Fibroblast of lung (primary cell): ENCODE results near the gene TADA2A. TPM values are rescaled to one million over a fixed set of nuclear protein-coding genes. Genes with fewer than 3 reads are reported as not detected.

Experiments used
- DNase-seq, 2 donors: peaks; one replicate each; pipeline versions ENCODE4 v3.0.0 to v3.0.0-alpha.2; 2010; ENCODE audit warnings: low read depth in 2 of 2
- H2AFZ ChIP-seq: 2 replicates; pipeline ENCODE4 v1.5.1; 2012; ENCODE audit warnings: low read length, control low read depth, inconsistent platforms
- H3K27ac ChIP-seq: 2 replicates; pipeline ENCODE4 v1.5.1; 2011; ENCODE audit warnings: low read length, control low read depth; ENCODE audit not compliant: insufficient read depth
- H3K27me3 ChIP-seq: 2 replicates; pipeline ENCODE4 v1.5.1; 2011; ENCODE audit warnings: mild to moderate bottlenecking, low read length; ENCODE audit not compliant: control insufficient read depth, insufficient read depth
- H3K36me3 ChIP-seq: 2 replicates; pipeline ENCODE4 v1.5.1; 2011; ENCODE audit warnings: low read length; ENCODE audit not compliant: control insufficient read depth, insufficient read depth
- H3K4me1 ChIP-seq: 2 replicates; pipeline ENCODE4 v1.5.1; 2011; ENCODE audit warnings: low read length; ENCODE audit not compliant: control insufficient read depth, insufficient read depth; ENCODE audit errors: extremely low read depth
- H3K4me2 ChIP-seq: 2 replicates; pipeline ENCODE4 v1.5.1; 2011; ENCODE audit warnings: low read length, control low read depth; ENCODE audit not compliant: insufficient read depth; ENCODE audit errors: extremely low read depth
- H3K4me3 ChIP-seq, 4 experiments: fragments of 200-600 bp in 1 of 4; sonication (generic) in 1 of 4; replicated peaks in 1 of 4; 2 replicates each; pipeline ENCODE4 v1.5.1; 2011 to 2016; ENCODE audit warnings: low read length in 4 of 4, low read depth in 3 of 4, mild to moderate bottlenecking in 3 of 4, control low read depth in 2 of 4, inconsistent platforms in 1 of 4, mixed read lengths in 1 of 4; ENCODE audit not compliant: insufficient read depth in 1 of 4; ENCODE audit errors: control extremely low read depth in 1 of 4
- H3K79me2 ChIP-seq: 2 replicates; pipeline ENCODE4 v1.5.1; 2012; ENCODE audit warnings: mild to moderate bottlenecking, low read length, inconsistent platforms; ENCODE audit not compliant: control insufficient read depth, insufficient read depth
- H3K9ac ChIP-seq: 2 replicates; pipeline ENCODE4 v1.5.1; 2011; ENCODE audit warnings: mild to moderate bottlenecking, low read length, control low read depth; ENCODE audit not compliant: insufficient read depth
- H3K9me3 ChIP-seq: 2 replicates; pipeline ENCODE4 v1.5.1; 2012; ENCODE audit warnings: low read depth, low read length; ENCODE audit not compliant: control insufficient read depth, insufficient read depth
- H4K20me1 ChIP-seq: 2 replicates; pipeline ENCODE4 v1.5.1; 2011; ENCODE audit warnings: low read length; ENCODE audit not compliant: control insufficient read depth, insufficient read depth; ENCODE audit errors: extremely low read depth
- EZH2 ChIP-seq: IDR thresholded peaks from 2 replicates; pipeline ENCODE4 v1.5.1; 2012; ENCODE audit warnings: low read length, control low read depth, mild to moderate bottlenecking; ENCODE audit errors: missing control alignments
- polyA plus RNA-seq, 2 donors: library from polyadenylated mRNA; depleted of rRNA in 1 of 2; stranded (reverse) in 1 of 2; unstranded in 1 of 2; fragments of >200 nt; gene quantifications; 2 replicates each; pipeline ENCODE4 v1.2.1, GENCODE V29; 2011 to 2012; ENCODE audit warnings: missing spikeins in 1 of 2
- total RNA-seq: library from RNA; depleted of rRNA; stranded (reverse); fragments of >200 nt; gene quantifications from 2 replicates; pipeline ENCODE4 v1.2.1, GENCODE V29; 2014
- TF ChIP-seq, protein P1 (sequence below), 2 donors: IDR thresholded peaks in 1 of 2; conservative IDR thresholded peaks in 1 of 2; 1 replicate in 1 of 2; 2 replicates in 1 of 2; pipeline ENCODE4 v1.5.1; 2011 to 2012; ENCODE audit warnings: low read length in 2 of 2, control low read depth in 1 of 2, inconsistent platforms in 1 of 2, low read depth in 1 of 2, mild to moderate bottlenecking in 1 of 2

TADA2A gene
- total and polyA plus RNA-seq, 2 donors (not counting 1 experiment from before 2014, with no cell fraction given) = 18.7 to 23.9 TPM

DNA sequence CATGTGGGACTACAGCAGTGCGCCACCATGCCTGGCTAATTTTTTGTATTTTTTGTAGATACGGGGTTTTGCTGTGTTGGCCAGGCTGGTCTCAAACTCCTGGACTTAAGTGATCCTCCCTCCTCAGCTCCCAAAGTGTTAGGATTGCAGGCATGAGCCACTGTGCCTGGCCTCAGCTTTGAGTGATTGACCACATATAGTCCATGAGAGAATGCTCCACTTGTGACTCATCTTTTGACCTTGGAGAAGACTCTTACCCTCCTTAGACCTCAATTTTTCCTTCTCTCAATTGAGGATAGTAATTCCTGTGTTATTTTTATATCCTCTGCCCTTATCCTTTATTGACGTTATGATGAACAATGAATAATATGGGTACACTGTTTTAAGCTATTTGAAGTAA is 52.1 kb downstream of the TADA2A start:
- Histone ChIP-seq H3K27ac (no peak overlapping the region), H3K79me2 (no peaks in the 10 kb centered on the region), H3K4me1 (peaks cover 4% of the 10 kb centered on the region), H4K20me1 (no peaks in the 10 kb centered on the region), H3K4me2 (no peak overlapping the region), H2AFZ (no peak overlapping the region), H3K4me3 (no peak overlapping the region), H3K36me3 (no peaks in the 10 kb centered on the region), H3K9me3 (no peaks in the 10 kb centered on the region), H3K27me3 (no peaks in the 10 kb centered on the region), H3K9ac (no peak overlapping the region)
- DNase-seq = peak; percentile 70 to 79
- TF ChIP-seq EZH2 = no peak
- TF ChIP-seq, protein P1, sequence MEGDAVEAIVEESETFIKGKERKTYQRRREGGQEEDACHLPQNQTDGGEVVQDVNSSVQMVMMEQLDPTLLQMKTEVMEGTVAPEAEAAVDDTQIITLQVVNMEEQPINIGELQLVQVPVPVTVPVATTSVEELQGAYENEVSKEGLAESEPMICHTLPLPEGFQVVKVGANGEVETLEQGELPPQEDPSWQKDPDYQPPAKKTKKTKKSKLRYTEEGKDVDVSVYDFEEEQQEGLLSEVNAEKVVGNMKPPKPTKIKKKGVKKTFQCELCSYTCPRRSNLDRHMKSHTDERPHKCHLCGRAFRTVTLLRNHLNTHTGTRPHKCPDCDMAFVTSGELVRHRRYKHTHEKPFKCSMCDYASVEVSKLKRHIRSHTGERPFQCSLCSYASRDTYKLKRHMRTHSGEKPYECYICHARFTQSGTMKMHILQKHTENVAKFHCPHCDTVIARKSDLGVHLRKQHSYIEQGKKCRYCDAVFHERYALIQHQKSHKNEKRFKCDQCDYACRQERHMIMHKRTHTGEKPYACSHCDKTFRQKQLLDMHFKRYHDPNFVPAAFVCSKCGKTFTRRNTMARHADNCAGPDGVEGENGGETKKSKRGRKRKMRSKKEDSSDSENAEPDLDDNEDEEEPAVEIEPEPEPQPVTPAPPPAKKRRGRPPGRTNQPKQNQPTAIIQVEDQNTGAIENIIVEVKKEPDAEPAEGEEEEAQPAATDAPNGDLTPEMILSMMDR (conservative IDR thresholded peaks at IDR 0.05 in 1 of 2, IDR thresholded peaks at IDR 0.05 in 1 of 2; ENCODE audit: low read depth in 1 of 2, low read length in 2 of 2) = no peak

DNA sequence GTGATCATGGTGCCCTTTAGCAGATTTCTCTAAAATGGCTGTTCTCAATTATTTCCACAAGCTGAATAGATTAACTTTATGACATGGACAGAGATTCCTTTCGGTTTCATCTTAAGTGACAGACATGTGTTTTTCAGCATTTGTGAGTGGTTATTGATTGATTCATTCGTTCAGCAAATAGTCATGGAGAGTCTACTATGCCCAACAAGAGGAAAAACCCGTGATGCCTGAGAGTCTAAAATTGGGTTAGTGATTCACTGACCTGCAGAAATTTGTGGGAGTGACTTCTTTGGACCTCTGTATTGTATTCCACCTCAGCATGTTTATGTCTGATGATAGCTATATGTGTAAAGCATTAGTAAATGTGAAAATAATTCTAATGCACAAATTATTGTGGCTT is 55.0 kb downstream of the TADA2A start:
- peaks cover 4% of the 10 kb centered on the region for H3K4me1 ChIP-seq
- H3K36me3 ChIP-seq = no peaks in the 10 kb centered on the region
- no peak overlapping the region for H3K27ac ChIP-seq
- no peaks in the 10 kb centered on the region for H3K27me3 ChIP-seq
- H3K4me3 ChIP-seq = no peak overlapping the region
- no peak overlapping the region for H2AFZ ChIP-seq
- no peak overlapping the region for H3K4me2 ChIP-seq
- no peaks in the 10 kb centered on the region for H4K20me1 ChIP-seq
- H3K79me2 ChIP-seq = no peaks in the 10 kb centered on the region
- DNase-seq = no peak
- H3K9ac ChIP-seq = no peak overlapping the region
- TF ChIP-seq EZH2 = no peak
- TF ChIP-seq, protein P1 (conservative IDR thresholded peaks at IDR 0.05 in 1 of 2, IDR thresholded peaks at IDR 0.05 in 1 of 2; ENCODE audit: low read depth in 1 of 2, low read length in 2 of 2) = no peak
- H3K9me3 ChIP-seq = no peaks in the 10 kb centered on the region

DNA sequence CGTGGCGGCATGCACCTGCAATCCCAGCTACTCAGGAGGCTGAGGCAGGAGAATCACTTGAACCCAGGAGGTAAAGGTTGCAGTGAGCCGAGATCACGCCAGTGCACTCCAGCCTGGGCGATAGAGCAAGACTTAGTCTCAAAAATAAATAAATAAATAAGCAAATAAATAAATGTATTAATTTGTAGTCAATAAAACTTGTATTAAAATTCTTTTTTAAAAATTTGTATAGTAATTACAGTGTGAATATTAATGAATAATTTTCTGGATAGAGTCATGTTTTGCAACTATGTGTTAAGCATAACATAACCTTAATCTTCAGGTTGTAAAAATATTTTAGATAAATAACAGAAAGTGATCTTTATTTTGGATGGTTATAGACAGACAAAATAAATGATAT is 55.8 kb downstream of the TADA2A start:
- Histone ChIP-seq H3K4me3 (no peak overlapping the region), H3K9me3 (no peaks in the 10 kb centered on the region), H3K27me3 (no peaks in the 10 kb centered on the region), H3K79me2 (no peaks in the 10 kb centered on the region), H3K36me3 (no peaks in the 10 kb centered on the region), H3K27ac (no peak overlapping the region), H2AFZ (no peak overlapping the region), H3K9ac (no peak overlapping the region), H3K4me1 (peaks cover 4% of the 10 kb centered on the region), H4K20me1 (no peaks in the 10 kb centered on the region), H3K4me2 (no peak overlapping the region)
- DNase-seq = no peak
- TF ChIP-seq EZH2 = no peak
- TF ChIP-seq, protein P1 (conservative IDR thresholded peaks at IDR 0.05 in 1 of 2, IDR thresholded peaks at IDR 0.05 in 1 of 2; ENCODE audit: low read depth in 1 of 2, low read length in 2 of 2) = no peak
